IMR-90 (cell line): Measurements from ENCODE around the gene PTPRG. TPM values are rescaled to one million over a fixed set of nuclear protein-coding genes. Genes with fewer than 3 reads are reported as not detected.

Experiments used
- ATAC-seq: fragments of 200-7000 bp; cut with Tn5 transposase; 2 replicates; pipeline ENCODE4 v1.9.1; 2020; ENCODE audit warnings: low read depth, mild to moderate bottlenecking, moderate library complexity
- BruUV-seq: library from RNA; stranded (reverse); fragments of 400-500 nt; replicated peaks from 2 replicates; lab custom pipeline; 2021; lab: Mats Ljungman, UMichigan
- CTCF ChIA-PET: fragments of 300-600 bp; formaldehyde crosslinking; extraction: SDS; loops from one replicate; lab custom pipeline; 2021; ENCODE audit warnings: antibody characterized with exemption; lab: Yijun Ruan, JAX
- POLR2A ChIA-PET: fragments of 300-600 bp; sonication (Branson Sonifier 250); formaldehyde crosslinking; loops from one replicate; lab custom pipeline; 2022; ENCODE audit warnings: antibody characterized with exemption; ENCODE audit not compliant: unreplicated experiment; lab: Charles Lee
- DNase-seq: peaks from one replicate; pipeline ENCODE4 v3.0.0; 2013
- H2AFZ ChIP-seq: replicated peaks from 2 replicates; pipeline ENCODE3; 2013; ENCODE audit warnings: low read length, mild to moderate bottlenecking; ENCODE audit not compliant: poor library complexity
- H2AK5ac ChIP-seq: 2 replicates; pipeline ENCODE4 v1.6.1; 2013; ENCODE audit warnings: low read depth, low read length, inconsistent platforms
- H2AK9ac ChIP-seq: replicated peaks from 2 replicates; pipeline ENCODE3; 2013; ENCODE audit warnings: mild to moderate bottlenecking, low read depth, low read length, moderate library complexity; ENCODE audit not compliant: poor library complexity
- H2BK120ac ChIP-seq: 2 replicates; pipeline ENCODE4 v1.6.1; 2013; ENCODE audit warnings: low read depth, low read length, inconsistent platforms
- H2BK15ac ChIP-seq: 3 replicates; pipeline ENCODE4 v1.6.1; 2013; ENCODE audit warnings: low read depth, low read length, inconsistent platforms
- H2BK20ac ChIP-seq: 2 replicates; pipeline ENCODE4 v1.6.1; 2013; ENCODE audit warnings: low read depth, mild to moderate bottlenecking, inconsistent platforms, low read length, moderate library complexity
- H2BK5ac ChIP-seq: 2 replicates; pipeline ENCODE4 v1.6.1; 2013; ENCODE audit warnings: mild to moderate bottlenecking, low read depth, low read length, inconsistent platforms; ENCODE audit not compliant: poor library complexity, severe bottlenecking
- H3K14ac ChIP-seq: replicated peaks from 2 replicates; pipeline ENCODE4 v1.6.1; 2013; ENCODE audit warnings: low read depth, low read length, inconsistent platforms
- H3K18ac ChIP-seq: 2 replicates; pipeline ENCODE4 v1.6.1; 2013; ENCODE audit warnings: low read depth, low read length, control low read depth
- H3K23ac ChIP-seq: 2 replicates; pipeline ENCODE4 v1.6.1; 2013; ENCODE audit warnings: low read depth, low read length, inconsistent platforms
- H3K27ac ChIP-seq: 2 replicates; pipeline ENCODE4 v1.5.1; 2013; ENCODE audit warnings: mild to moderate bottlenecking, control low read depth, low read length; ENCODE audit not compliant: insufficient read depth
- H3K27me3 ChIP-seq: 2 replicates; pipeline ENCODE4 v1.6.1; 2013; ENCODE audit warnings: low read length; ENCODE audit not compliant: control insufficient read depth, insufficient read depth
- H3K36me3 ChIP-seq: 2 replicates; pipeline ENCODE4 v1.6.1; 2013; ENCODE audit warnings: low read length, mixed read lengths; ENCODE audit not compliant: control insufficient read depth, insufficient read depth
- H3K4ac ChIP-seq: 2 replicates; pipeline ENCODE4 v1.6.1; 2013; ENCODE audit warnings: low read depth, low read length, inconsistent platforms
- H3K4me1 ChIP-seq: 2 replicates; pipeline ENCODE4 v1.6.1; 2013; ENCODE audit warnings: low read length, mixed read lengths; ENCODE audit not compliant: control insufficient read depth, insufficient read depth
- H3K4me2 ChIP-seq: 2 replicates; pipeline ENCODE4 v1.6.1; 2013; ENCODE audit warnings: low read depth, mild to moderate bottlenecking, control low read depth, low read length, moderate library complexity
- H3K4me3 ChIP-seq: 2 replicates; pipeline ENCODE4 v1.5.1; 2013; ENCODE audit warnings: low read depth, mild to moderate bottlenecking, control low read depth, low read length, moderate library complexity; ENCODE audit not compliant: insufficient read depth
- H3K56ac ChIP-seq: 2 replicates; pipeline ENCODE4 v1.6.1; 2013; ENCODE audit warnings: low read length, inconsistent platforms; ENCODE audit not compliant: insufficient read depth; ENCODE audit errors: extremely low read depth
- H3K79me1 ChIP-seq, 2 experiments: 2 replicates each; pipeline ENCODE4 v1.6.1; 2013; ENCODE audit warnings: low read length in 2 of 2, inconsistent platforms in 1 of 2, low read depth in 1 of 2
- H3K9ac ChIP-seq: 2 replicates; pipeline ENCODE4 v1.6.1; 2013; ENCODE audit warnings: low read depth, low read length, control low read depth
- H3K9me1 ChIP-seq: 2 replicates; pipeline ENCODE4 v1.6.1; 2013; ENCODE audit warnings: low read length, inconsistent platforms; ENCODE audit not compliant: insufficient read depth
- H3K9me3 ChIP-seq: 2 replicates; pipeline ENCODE4 v1.6.1; 2013; ENCODE audit warnings: low read length; ENCODE audit not compliant: control insufficient read depth, insufficient read depth
- H4K20me1 ChIP-seq: 2 replicates; pipeline ENCODE4 v1.6.1; 2013; ENCODE audit warnings: low read length, inconsistent platforms; ENCODE audit not compliant: insufficient read depth
- H4K5ac ChIP-seq: 2 replicates; pipeline ENCODE4 v1.6.1; 2013; ENCODE audit warnings: mild to moderate bottlenecking, low read depth, low read length, control low read depth
- H4K8ac ChIP-seq, 2 experiments: 2 replicates each; pipeline ENCODE4 v1.6.1; 2013; ENCODE audit warnings: low read depth in 2 of 2, low read length in 2 of 2, control low read depth in 1 of 2, inconsistent platforms in 1 of 2
- H4K91ac ChIP-seq: 2 replicates; pipeline ENCODE4 v1.6.1; 2013; ENCODE audit warnings: low read depth, low read length, inconsistent platforms; ENCODE audit not compliant: insufficient read depth
- CEBPB ChIP-seq: IDR thresholded peaks from 2 replicates; pipeline ENCODE4 v1.6.1; 2012; ENCODE audit warnings: low read depth, low read length, improper control_type of control experiment
- POLR2A ChIP-seq: IDR thresholded peaks from 2 replicates; pipeline ENCODE4 v1.6.1; 2012; ENCODE audit warnings: mild to moderate bottlenecking, low read depth, low read length
- RCOR1 ChIP-seq: IDR thresholded peaks from 2 replicates; pipeline ENCODE4 v1.6.1; 2012; ENCODE audit warnings: mild to moderate bottlenecking, low read length, improper control_type of control experiment; ENCODE audit not compliant: insufficient replicate concordance
- RFX5 ChIP-seq: IDR thresholded peaks from 2 replicates; pipeline ENCODE4 v1.8.0; 2012; ENCODE audit warnings: low read depth, mild to moderate bottlenecking, low read length, moderate library complexity
- USF2 ChIP-seq: fragments of 150-350 bp; IDR thresholded peaks from 2 replicates; pipeline ENCODE4 v1.6.1; 2017; ENCODE audit warnings: mild to moderate bottlenecking, antibody characterized with exemption, low read length, low read depth
- WGBS, 2 experiments: methylation state at CpG; one replicate each; pipeline versions ENCODE4 v1.1.5 to v1.1.7; 2013; ENCODE audit warnings: missing lambda C conversion rate in 2 of 2; ENCODE audit not compliant: insufficient read length in 1 of 2; ENCODE audit errors: extremely low coverage in 2 of 2; 5-methylcytosine and 5-hydroxymethylcytosine counted together
- dilution Hi-C: fragments of 300-500 bp; cut with HindIII; formaldehyde crosslinking; loops from one replicate; pipeline ENCODE4 v1.14.3; 2018; ENCODE audit warnings: low sequenced_read_pairs; ENCODE audit not compliant: unreplicated experiment
- in situ Hi-C: fragments of 300-500 bp; cut with MboI; formaldehyde crosslinking; loops from 3 replicates; pipeline ENCODE4 v1.14.3; 2019; ENCODE audit warnings: low sequenced_read_pairs, inconsistent platforms, mixed read lengths
- intact Hi-C: fragments of 100-400 bp; cut with micrococcal nuclease; formaldehyde crosslinking; loops from 2 replicates; pipeline ENCODE4 v1.10.0; 2022
- polyA plus RNA-seq, 3 experiments: library from polyadenylated mRNA; depleted of rRNA; stranded (reverse); fragments of >200 nt; gene quantifications; 2 replicates each; pipeline ENCODE4 v1.2.3, GENCODE V29; 2012; ENCODE audit warnings: low replicate concordance in 1 of 3
- total RNA-seq: library from RNA; depleted of rRNA; stranded (reverse); fragments of >200 nt; gene quantifications from 2 replicates; pipeline ENCODE4 v1.2.3, GENCODE V29; 2012

The PTPRG gene
- total and polyA plus RNA-seq, 2 of the 4 experiments (the other 2 are of a cell fraction): 7.7 to 31.0 TPM

- WGBS, 2 experiments: no CpG with 5 or more reads among the region's 2 CpGs
- no peak overlapping the region for H2BK5ac ChIP-seq
- H3K27ac ChIP-seq: no peak overlapping the region
- no peak overlapping the region for H3K9ac ChIP-seq
- no peak overlapping the region for H4K8ac ChIP-seq
- H3K18ac ChIP-seq: no peak overlapping the region
- H4K91ac ChIP-seq: no peak overlapping the region
- ChIA-PET POLR2A (no interaction called here), CTCF (no interaction called here)
- no peak overlapping the region for H3K23ac ChIP-seq
- no peak overlapping the region for H3K14ac ChIP-seq
- intact Hi-C loops (no loop called here), in situ Hi-C loops (no loop called here), dilution Hi-C loops (no loop called here)
- H3K36me3 ChIP-seq: no peaks in the 10 kb centered on the region
- H3K79me1 ChIP-seq: peaks cover 11 to 42% of the 10 kb centered on the region in 2 experiments
- no peak overlapping the region for H2AK5ac ChIP-seq
- H3K4me3 ChIP-seq: no peak overlapping the region
- no peak overlapping the region for H2AFZ ChIP-seq
- no peak overlapping the region for H2BK20ac ChIP-seq
- H4K5ac ChIP-seq: no peak overlapping the region
- no TSS peak for BruUV-seq
- H3K4me1 ChIP-seq: 0 out of 2 replicates have a peak, but pooled peaks cover 2% of the 10 kb centered on the region
- no peak overlapping the region for H2BK15ac ChIP-seq
- no peak overlapping the region for H3K56ac ChIP-seq
- ATAC-seq (no peak), DNase-seq (no peak)
- no peaks in the 10 kb centered on the region for H3K27me3 ChIP-seq
- TF ChIP-seq POLR2A (no peak), USF2 (no peak), RFX5 (no peak), RCOR1 (no peak), CEBPB (no peak)
- H2AK9ac ChIP-seq: no peak overlapping the region
- H3K4me2 ChIP-seq: no peak overlapping the region
- H3K9me1 ChIP-seq: 0 out of 2 replicates have a peak, but pooled peaks cover 5% of the 10 kb centered on the region
- no peak overlapping the region for H3K4ac ChIP-seq
- H2BK120ac ChIP-seq: no peak overlapping the region
- H3K9me3 ChIP-seq: no peaks in the 10 kb centered on the region
- H4K20me1 ChIP-seq: peaks cover 17% of the 10 kb centered on the region; the same call in 1 of the 2 replicates
Observed at GRCh38 chr3:61866153-61866542, 304.8 kb downstream of the PTPRG start.
